ENCODE data around the gene BRICD5.

Gene BRICD5

DNA sequence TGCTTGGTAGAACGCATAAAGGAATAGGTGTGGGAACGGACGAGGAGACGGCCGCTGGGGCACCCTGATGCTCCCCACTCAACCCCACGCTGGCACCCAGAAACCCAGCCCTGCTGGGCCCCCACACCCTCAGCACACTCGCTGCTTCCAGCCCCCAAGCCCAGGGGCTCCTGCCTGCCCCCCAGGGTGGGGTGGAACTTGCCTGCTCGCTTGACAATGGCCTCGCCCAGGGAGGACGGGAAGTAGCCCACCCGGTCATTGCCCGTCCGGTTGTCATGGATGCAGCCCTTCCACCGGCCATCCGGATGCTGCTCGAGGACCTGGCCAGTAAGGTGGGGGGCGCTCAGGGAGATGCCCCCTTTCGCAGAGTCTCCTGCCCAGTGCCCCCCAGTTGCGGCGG is 24.2 kb downstream of the BRICD5 start:
- Histone ChIP-seq H3K27ac (no peak overlapping the region), H3K27me3 (ENCODE audit: insufficient read depth, low read depth, severe bottlenecking) (no peaks in the 10 kb centered on the region), H3K4me3 (ENCODE audit: low read depth, low read length) (no peak overlapping the region), H3K9me3 (ENCODE audit: severe bottlenecking) (no peaks in the 10 kb centered on the region), H3K36me3 (peaks cover 48% of the 10 kb centered on the region)
- TF ChIP-seq, protein P1, sequence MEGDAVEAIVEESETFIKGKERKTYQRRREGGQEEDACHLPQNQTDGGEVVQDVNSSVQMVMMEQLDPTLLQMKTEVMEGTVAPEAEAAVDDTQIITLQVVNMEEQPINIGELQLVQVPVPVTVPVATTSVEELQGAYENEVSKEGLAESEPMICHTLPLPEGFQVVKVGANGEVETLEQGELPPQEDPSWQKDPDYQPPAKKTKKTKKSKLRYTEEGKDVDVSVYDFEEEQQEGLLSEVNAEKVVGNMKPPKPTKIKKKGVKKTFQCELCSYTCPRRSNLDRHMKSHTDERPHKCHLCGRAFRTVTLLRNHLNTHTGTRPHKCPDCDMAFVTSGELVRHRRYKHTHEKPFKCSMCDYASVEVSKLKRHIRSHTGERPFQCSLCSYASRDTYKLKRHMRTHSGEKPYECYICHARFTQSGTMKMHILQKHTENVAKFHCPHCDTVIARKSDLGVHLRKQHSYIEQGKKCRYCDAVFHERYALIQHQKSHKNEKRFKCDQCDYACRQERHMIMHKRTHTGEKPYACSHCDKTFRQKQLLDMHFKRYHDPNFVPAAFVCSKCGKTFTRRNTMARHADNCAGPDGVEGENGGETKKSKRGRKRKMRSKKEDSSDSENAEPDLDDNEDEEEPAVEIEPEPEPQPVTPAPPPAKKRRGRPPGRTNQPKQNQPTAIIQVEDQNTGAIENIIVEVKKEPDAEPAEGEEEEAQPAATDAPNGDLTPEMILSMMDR (IDR thresholded peaks at IDR 0.05; ENCODE audit: low read depth, low read length), result no peak
- no peak for DNase-seq

DNA sequence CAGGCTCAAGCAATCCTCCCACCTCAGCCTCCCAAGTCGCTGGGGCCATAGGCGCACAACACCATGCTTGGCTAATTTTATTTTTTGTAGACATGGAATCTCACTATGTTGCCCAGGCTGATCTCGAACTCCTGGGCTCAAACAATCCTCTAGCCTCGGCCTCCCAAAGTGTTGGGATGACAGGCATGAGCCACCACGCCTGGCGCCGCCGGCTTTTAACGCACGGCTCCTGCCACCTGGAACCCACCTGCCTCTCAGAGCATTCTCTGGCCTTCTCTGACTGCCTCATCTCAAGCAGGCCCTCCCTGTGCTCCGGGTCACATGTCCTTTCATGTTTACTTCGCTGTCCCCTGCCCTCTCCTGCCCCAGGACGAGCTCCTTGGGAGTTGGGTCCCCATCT is 24.6 kb downstream of the BRICD5 start:
- H3K27ac ChIP-seq, result no peak overlapping the region
- TF ChIP-seq, protein P1 (IDR thresholded peaks at IDR 0.05; ENCODE audit: low read depth, low read length), result no peak
- no peak for DNase-seq
- H3K9me3 ChIP-seq (ENCODE audit: severe bottlenecking), result no peaks in the 10 kb centered on the region
- no peak overlapping the region for H3K4me3 ChIP-seq (ENCODE audit: low read depth, low read length)
- no peaks in the 10 kb centered on the region for H3K27me3 ChIP-seq (ENCODE audit: insufficient read depth, low read depth, severe bottlenecking)
- H3K36me3 ChIP-seq, result peaks cover 51% of the 10 kb centered on the region

DNA sequence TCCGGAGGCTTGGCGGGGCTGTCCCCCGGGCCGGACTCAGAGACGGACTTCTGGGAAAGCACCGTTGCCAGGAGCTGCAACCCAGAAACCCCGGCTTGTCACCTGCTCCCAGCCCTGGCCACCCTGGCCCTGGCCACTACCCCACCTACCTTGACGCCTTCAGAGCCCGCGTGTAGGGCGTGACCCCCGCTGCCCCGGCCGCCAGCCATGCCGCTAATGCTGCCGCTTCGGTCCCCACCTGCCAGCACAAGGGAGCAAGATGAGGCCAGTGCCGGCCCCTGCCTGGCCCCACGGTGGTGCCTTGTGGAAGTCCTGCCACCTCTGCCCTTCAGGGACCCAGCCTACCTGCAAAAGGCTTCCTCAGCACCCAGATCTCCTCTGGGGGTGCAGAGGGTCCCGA is 25.7 kb downstream of the BRICD5 start:
- no peaks in the 10 kb centered on the region for H3K27me3 ChIP-seq (ENCODE audit: insufficient read depth, low read depth, severe bottlenecking)
- TF ChIP-seq, protein P1 (IDR thresholded peaks at IDR 0.05; ENCODE audit: low read depth, low read length), result no peak
- H3K27ac ChIP-seq, result no peak overlapping the region
- no peaks in the 10 kb centered on the region for H3K9me3 ChIP-seq (ENCODE audit: severe bottlenecking)
- DNase-seq, result no peak
- no peak overlapping the region for H3K4me3 ChIP-seq (ENCODE audit: low read depth, low read length)
- peaks cover 59% of the 10 kb centered on the region for H3K36me3 ChIP-seq

DNA sequence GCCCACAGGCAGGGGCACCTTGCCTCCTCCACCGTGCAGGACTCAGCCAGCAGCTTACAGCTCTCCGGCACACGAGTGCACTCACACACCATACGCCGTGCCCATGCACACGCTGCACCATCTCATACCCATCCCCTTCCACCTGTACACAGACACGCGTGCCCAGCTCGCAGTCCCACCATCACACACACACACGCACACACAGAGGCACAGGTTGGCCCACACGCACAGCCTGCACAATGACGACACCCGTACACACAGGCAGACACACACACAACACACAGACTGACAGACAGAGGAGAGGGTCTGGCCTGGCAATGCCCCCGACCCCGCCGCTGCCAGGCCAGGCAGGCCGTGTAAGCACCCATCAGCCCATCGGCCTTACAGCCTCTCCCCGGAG is 26.3 kb downstream of the BRICD5 start:
- Histone ChIP-seq H3K9me3 (ENCODE audit: severe bottlenecking) (no peaks in the 10 kb centered on the region), H3K27ac (no peak overlapping the region), H3K4me3 (ENCODE audit: low read depth, low read length) (no peak overlapping the region), H3K27me3 (ENCODE audit: insufficient read depth, low read depth, severe bottlenecking) (no peaks in the 10 kb centered on the region), H3K36me3 (peaks cover 60% of the 10 kb centered on the region)
- TF ChIP-seq, protein P1 (IDR thresholded peaks at IDR 0.05; ENCODE audit: low read depth, low read length), result no peak
- no peak for DNase-seq

DNA sequence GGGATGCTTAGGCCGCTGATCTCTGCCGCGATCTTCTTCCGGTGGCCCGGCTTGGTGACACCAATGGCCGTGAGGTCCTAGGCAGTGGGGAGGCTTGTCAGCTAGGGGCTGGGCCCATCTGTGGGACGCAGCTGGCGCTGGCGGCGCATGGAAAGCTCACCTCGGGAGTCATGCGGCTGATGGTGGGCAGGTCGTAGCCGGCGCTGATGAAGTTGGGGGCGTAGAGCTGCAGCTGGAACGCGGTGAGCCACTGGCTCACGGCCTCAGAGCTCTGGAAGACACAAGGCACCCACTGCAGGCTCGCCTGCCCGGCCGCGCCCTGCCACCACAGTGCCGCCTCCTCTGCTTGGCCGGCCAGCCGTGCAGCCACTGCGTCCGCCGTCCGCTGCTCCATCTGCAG is 27.0 kb downstream of the BRICD5 start:
- Histone ChIP-seq H3K9me3 (ENCODE audit: severe bottlenecking) (no peaks in the 10 kb centered on the region), H3K27me3 (ENCODE audit: insufficient read depth, low read depth, severe bottlenecking) (no peaks in the 10 kb centered on the region), H3K36me3 (peaks cover 55% of the 10 kb centered on the region), H3K27ac (no peak overlapping the region), H3K4me3 (ENCODE audit: low read depth, low read length) (no peak overlapping the region)
- TF ChIP-seq, protein P1 (IDR thresholded peaks at IDR 0.05; ENCODE audit: low read depth, low read length), result no peak
- DNase-seq, result no peak

DNA sequence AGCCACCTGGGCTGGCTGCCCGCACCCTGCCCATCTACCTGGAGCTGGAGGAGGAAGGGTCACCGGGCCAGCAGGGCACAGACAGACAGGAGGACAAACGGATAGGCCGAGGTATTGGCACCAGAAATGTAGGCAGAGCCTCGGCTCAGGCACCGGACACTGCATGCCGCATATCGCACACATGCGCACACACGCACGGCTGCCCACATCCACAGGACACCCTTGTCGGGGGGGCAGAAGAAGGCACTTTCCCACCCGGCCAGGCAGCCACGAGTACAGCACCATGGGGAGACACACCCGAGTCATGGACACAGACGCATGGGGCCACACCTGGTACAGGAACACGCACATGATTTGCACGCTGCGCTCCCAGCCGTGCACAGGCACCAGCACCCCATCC is 28.7 kb downstream of the BRICD5 start:
- H3K27ac ChIP-seq, result no peak overlapping the region
- DNase-seq, result no peak
- no peaks in the 10 kb centered on the region for H3K9me3 ChIP-seq (ENCODE audit: severe bottlenecking)

More for the DNA sequence above, 28.7 kb downstream of the BRICD5 start:
- Histone ChIP-seq H3K27me3 (ENCODE audit: insufficient read depth, low read depth, severe bottlenecking) (no peaks in the 10 kb centered on the region), H3K36me3 (peaks cover 63% of the 10 kb centered on the region), H3K4me3 (ENCODE audit: low read depth, low read length) (no peak overlapping the region)
- TF ChIP-seq, protein P1 (IDR thresholded peaks at IDR 0.05; ENCODE audit: low read depth, low read length), result no peak
